PC-3 (cell line): ENCODE results near the gene TREH. TPM values are rescaled to one million over a fixed set of nuclear protein-coding genes. Genes with fewer than 3 reads are reported as not detected.
A peak's percentile ranks its signal among the peaks of the same experiment; 100 is the strongest.

Source experiments
- ATAC-seq: fragments of 200-7000 bp; cut with Tn5 transposase; 2 replicates; pipeline ENCODE4 v1.9.1; 2020; ENCODE audit warnings: mild to moderate bottlenecking, moderate library complexity
- BruUV-seq: library from RNA; stranded (reverse); fragments of 400-500 nt; replicated peaks from 2 replicates; lab custom pipeline; 2021; lab: Mats Ljungman, UMichigan
- CTCF ChIA-PET: fragments of 300-600 bp; sonication (Branson Sonifier 250); formaldehyde crosslinking; loops from one replicate; lab custom pipeline; 2022; ENCODE audit warnings: antibody characterized with exemption; lab: Charles Lee
- POLR2A ChIA-PET: fragments of 300-600 bp; sonication (Branson Sonifier 250); formaldehyde crosslinking; loops from one replicate; lab custom pipeline; 2022; ENCODE audit warnings: antibody characterized with exemption; ENCODE audit not compliant: unreplicated experiment; lab: Charles Lee
- DNase-seq: peaks from one replicate; pipeline ENCODE4 v3.0.0-alpha.2; 2015
- H2AFZ ChIP-seq: fragments of 300-600 bp; sonication (generic); 2 replicates; pipeline ENCODE4 v1.6.0; 2016; ENCODE audit warnings: antibody characterized with exemption, low read length
- H3F3A ChIP-seq: fragments of 300-600 bp; sonication (generic); one replicate; pipeline ENCODE4 v1.6.0; 2017; ENCODE audit warnings: antibody characterized with exemption, low read length, control low read depth, mild to moderate bottlenecking; ENCODE audit not compliant: unreplicated experiment
- H3K27ac ChIP-seq: fragments of 300-600 bp; sonication (generic); 2 replicates; pipeline ENCODE4 v1.5.1; 2016; ENCODE audit warnings: mild to moderate bottlenecking, low read length
- H3K27me3 ChIP-seq: fragments of 300-600 bp; sonication (generic); 2 replicates; pipeline ENCODE4 v1.6.1; 2016; ENCODE audit warnings: low read length, mixed read lengths
- H3K36me3 ChIP-seq: fragments of 300-600 bp; sonication (generic); 2 replicates; pipeline ENCODE4 v1.6.1; 2016; ENCODE audit warnings: low read depth, mixed run types, low read length, mixed read lengths
- H3K4me1 ChIP-seq: fragments of 300-600 bp; sonication (generic); 2 replicates; pipeline ENCODE4 v1.5.1; 2016; ENCODE audit warnings: low read length; ENCODE audit not compliant: insufficient read depth
- H3K4me2 ChIP-seq: fragments of 300-600 bp; sonication (generic); 2 replicates; pipeline ENCODE4 v1.6.0; 2016; ENCODE audit warnings: low read length
- H3K4me3 ChIP-seq: fragments of 300-600 bp; sonication (generic); 2 replicates; pipeline ENCODE4 v1.5.1; 2016; ENCODE audit warnings: mild to moderate bottlenecking, low read length, mixed read lengths
- H3K79me2 ChIP-seq: fragments of 300-600 bp; sonication (generic); 2 replicates; pipeline ENCODE4 v1.6.1; 2017; ENCODE audit warnings: low read length, mixed read lengths
- H3K9ac ChIP-seq: fragments of 300-600 bp; sonication (generic); 2 replicates; pipeline ENCODE4 v1.6.0; 2016; ENCODE audit warnings: mild to moderate bottlenecking, low read length
- H3K9me2 ChIP-seq: fragments of 300-600 bp; sonication (generic); replicated peaks from 2 replicates; pipeline ENCODE4 v1.6.1; 2016; ENCODE audit warnings: mixed run types, low read length, mixed read lengths
- H3K9me3 ChIP-seq: fragments of 300-600 bp; sonication (generic); 2 replicates; pipeline ENCODE4 v1.6.1; 2016; ENCODE audit warnings: low read length, mixed read lengths
- H4K20me1 ChIP-seq: fragments of 300-600 bp; sonication (generic); 2 replicates; pipeline ENCODE4 v1.6.1; 2016; ENCODE audit warnings: low read length, mixed read lengths
- CTCF ChIP-seq: fragments of 300-600 bp; sonication (generic); conservative IDR thresholded peaks from 2 replicates; pipeline ENCODE4 v1.5.1; 2017; ENCODE audit warnings: antibody characterized with exemption, low read depth, mild to moderate bottlenecking, low read length
- EZH2 ChIP-seq: fragments of 300-600 bp; sonication (generic); IDR thresholded peaks from one replicate; pipeline ENCODE4 v1.6.1; 2017; ENCODE audit warnings: antibody characterized with exemption, mild to moderate bottlenecking, low read length; ENCODE audit not compliant: unreplicated experiment
- EZH2phosphoT487 ChIP-seq: fragments of 300-600 bp; sonication (generic); IDR thresholded peaks from 2 replicates; pipeline ENCODE4 v1.6.1; 2018; ENCODE audit warnings: mild to moderate bottlenecking, antibody characterized with exemption, low read length, borderline replicate concordance
- intact Hi-C: fragments of 100-400 bp; cut with micrococcal nuclease; formaldehyde crosslinking; loops from 2 replicates; pipeline ENCODE4 v1.9.0; 2023
- total RNA-seq: library from RNA; depleted of rRNA; stranded (reverse); fragments of >200 nt; gene quantifications from 2 replicates; pipeline ENCODE4 v1.2.3, GENCODE V29; 2014

The TREH gene
- total RNA-seq, 1 experiment from 2014 or later: not detected

DNA sequence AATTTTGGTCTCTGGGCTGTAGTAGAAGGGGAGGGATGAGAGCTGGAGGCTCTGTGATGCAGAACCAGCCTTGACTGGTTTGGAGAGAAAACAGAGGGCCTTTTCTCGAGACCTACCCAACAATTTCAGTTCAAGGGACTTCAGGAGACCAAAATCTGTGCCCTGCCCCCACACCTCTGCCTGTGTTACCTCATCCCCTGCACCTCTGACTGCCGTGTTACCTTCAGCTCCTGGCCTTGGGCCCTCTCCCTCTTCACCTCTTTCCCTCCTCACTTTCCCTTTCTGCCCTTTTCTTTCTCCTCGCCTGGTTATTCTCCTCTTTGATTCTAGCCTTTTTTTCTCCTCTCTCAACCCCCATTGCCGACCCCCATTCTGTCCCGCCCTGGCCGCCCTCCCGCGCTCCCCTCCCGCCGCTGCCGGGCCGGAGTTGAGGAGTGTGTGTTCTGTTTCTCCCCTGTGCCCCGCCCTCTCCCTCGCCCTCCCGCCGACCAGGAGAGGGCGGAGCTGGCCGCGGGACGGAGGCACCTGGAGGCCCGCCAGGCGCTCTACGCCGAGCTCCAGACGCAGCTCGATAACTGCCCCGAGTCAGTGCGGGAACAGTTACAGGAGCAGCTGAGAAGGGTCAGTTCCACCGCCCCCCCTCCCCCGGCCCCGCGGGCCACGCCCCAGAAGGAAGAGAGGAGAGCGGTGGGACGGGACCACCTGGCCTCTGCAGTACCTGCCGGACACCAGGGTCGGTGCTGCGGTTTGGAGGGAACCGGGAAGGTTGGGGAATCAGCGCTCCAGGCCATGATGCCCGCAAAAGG lies 44.8 kb downstream of the TREH start:
- BruUV-seq: no TSS peak
- Histone ChIP-seq H3K4me3 (peak overlapping the region; percentile 62), H3K9ac (no peak overlapping the region), H3K9me3 (no peaks in the 10 kb centered on the region), H3K79me2 (no peaks in the 10 kb centered on the region), H2AFZ (peak overlapping the region; percentile 71), H3K9me2 (no peaks in the 10 kb centered on the region), H3K4me2 (peak overlapping the region; percentile 82), H3K27ac (no peak overlapping the region), H3K4me1 (peaks cover 15% of the 10 kb centered on the region; the same call in 1 of the 2 replicates), H3K27me3 (no peaks in the 10 kb centered on the region), H3F3A (no peaks in the 10 kb centered on the region), H4K20me1 (no peaks in the 10 kb centered on the region), H3K36me3 (no peaks in the 10 kb centered on the region)
- ChIA-PET POLR2A (interaction anchor here (0.5 to 1.3 kb wide), 3 partner anchors 12 to 16 kb away, joined by 3 read pairs; no protein-coding TSS in a partner anchor), CTCF (interaction anchor here (0.6 to 0.9 kb wide), 5 partner anchors 13 to 123 kb away, joined by 3 to 20 read pairs (median 3); partner anchors contain the start of gene PHLDB1)
- intact Hi-C loops: loop anchor here (2.0 kb wide), 1 partner anchor 26 kb away; no protein-coding TSS in a partner anchor
- DNase-seq (peak; percentile 86), ATAC-seq (peak; percentile 87)
- no peak for TF ChIP-seq EZH2
- no peak; the same call in 1 of the 2 replicates for TF ChIP-seq CTCF
- TF ChIP-seq EZH2phosphoT487: no peak

- intact Hi-C loops: loop anchor here (2.0 kb wide), 1 partner anchor 25 kb away; no protein-coding TSS in a partner anchor
- ATAC-seq: no peak
- Histone ChIP-seq H3K27ac (no peak overlapping the region), H3K4me2 (peak overlapping the region; percentile 82), H4K20me1 (no peaks in the 10 kb centered on the region), H3K36me3 (no peaks in the 10 kb centered on the region), H3K79me2 (no peaks in the 10 kb centered on the region), H3K9ac (no peak overlapping the region), H3K27me3 (no peaks in the 10 kb centered on the region), H3K9me3 (no peaks in the 10 kb centered on the region), H3K9me2 (no peaks in the 10 kb centered on the region), H3K4me1 (peaks cover 15% of the 10 kb centered on the region; the same call in 1 of the 2 replicates), H3F3A (no peaks in the 10 kb centered on the region), H2AFZ (peak overlapping the region; percentile 71; the same call in 1 of the 2 replicates), H3K4me3 (peak overlapping the region; percentile 62; the same call in 1 of the 2 replicates)
- no TSS peak for BruUV-seq
- no peak for TF ChIP-seq EZH2
- no peak for TF ChIP-seq CTCF
- no peak for TF ChIP-seq EZH2phosphoT487
- DNase-seq: no peak
- ChIA-PET CTCF (interaction anchor here (0.9 kb wide), 1 partner anchor 25 kb away, joined by 3 read pairs; no protein-coding TSS in a partner anchor), POLR2A (interaction anchor here (1.3 kb wide), 1 partner anchor 11 kb away, joined by 3 read pairs; no protein-coding TSS in a partner anchor)
Observed at GRCh38 chr11:118633979-118634378, 45.5 kb downstream of the TREH start.
